Parathyroid adenoma (tissue), 2 donors: Measurements from ENCODE around the gene ITGB5.
A peak's percentile ranks its signal among the peaks of the same experiment; 100 is the strongest.

Experiments used
- H2AFZ ChIP-seq: fragments of 300-600 bp; sonication (generic); one replicate; pipeline ENCODE4 v1.7.0; 2017; ENCODE audit warnings: antibody characterized with exemption, mild to moderate bottlenecking
- H3K27ac ChIP-seq: fragments of 300-600 bp; sonication (generic); one replicate; pipeline ENCODE4 v1.7.0; 2017
- H3K27me3 ChIP-seq: fragments of 300-600 bp; sonication (generic); one replicate; pipeline ENCODE4 v1.7.0; 2017; ENCODE audit warnings: low read length; ENCODE audit not compliant: control insufficient read depth, insufficient read depth
- H3K36me3 ChIP-seq: fragments of 300-600 bp; sonication (generic); one replicate; pipeline ENCODE4 v1.7.0; 2017; ENCODE audit warnings: low read length; ENCODE audit not compliant: control insufficient read depth, insufficient read depth
- H3K4me1 ChIP-seq: fragments of 300-600 bp; sonication (generic); one replicate; pipeline ENCODE4 v1.7.0; 2017; ENCODE audit warnings: control low read depth
- H3K4me2 ChIP-seq: fragments of 300-600 bp; sonication (generic); one replicate; pipeline ENCODE4 v1.7.0; 2017; ENCODE audit warnings: low read length
- H3K4me3 ChIP-seq: fragments of 300-600 bp; sonication (generic); one replicate; pipeline ENCODE4 v1.7.0; 2017; ENCODE audit warnings: low read depth, low read length
- H3K79me2 ChIP-seq: fragments of 300-600 bp; sonication (generic); one replicate; pipeline ENCODE4 v1.7.0; 2017; ENCODE audit warnings: control low read depth
- H3K9ac ChIP-seq: fragments of 300-600 bp; sonication (generic); one replicate; pipeline ENCODE4 v1.7.0; 2017; ENCODE audit warnings: mild to moderate bottlenecking
- H3K9me3 ChIP-seq: fragments of 300-600 bp; sonication (generic); one replicate; pipeline ENCODE4 v1.7.0; 2017; ENCODE audit warnings: low read length; ENCODE audit not compliant: control insufficient read depth
- CTCF ChIP-seq: fragments of 300-600 bp; sonication (generic); IDR thresholded peaks from one replicate; pipeline ENCODE4 v1.7.0; 2017; ENCODE audit warnings: antibody characterized with exemption, mild to moderate bottlenecking
- donor health status: primary hyperparathyroidism.

ITGB5 gene

GRCh38 chr3:124773351-124774326, 113.5 kb downstream of the ITGB5 start:
- no peaks in the 10 kb centered on the region for H3K79me2 ChIP-seq
- no peak overlapping the region for H3K4me3 ChIP-seq
- peak overlapping the region; percentile 91 for H3K27ac ChIP-seq
- no peak overlapping the region for H3K9ac ChIP-seq
- no peak overlapping the region for H3K4me2 ChIP-seq
- H3K27me3 ChIP-seq, result no peaks in the 10 kb centered on the region
- no peak overlapping the region for H2AFZ ChIP-seq
- peaks cover 66% of the 10 kb centered on the region for H3K4me1 ChIP-seq
- no peaks in the 10 kb centered on the region for H3K36me3 ChIP-seq
- TF ChIP-seq CTCF, result no peak
- no peaks in the 10 kb centered on the region for H3K9me3 ChIP-seq

GRCh38 chr3:124772081-124772831, 114.9 kb downstream of the ITGB5 start:
- H3K9me3 ChIP-seq, result no peaks in the 10 kb centered on the region
- H3K4me2 ChIP-seq, result peak overlapping the region; percentile 25
- no peaks in the 10 kb centered on the region for H3K79me2 ChIP-seq
- no peak for TF ChIP-seq CTCF
- H3K4me1 ChIP-seq, result peaks cover 66% of the 10 kb centered on the region
- H2AFZ ChIP-seq, result peak overlapping the region; percentile 35
- peak overlapping the region; percentile 9 for H3K4me3 ChIP-seq
- H3K36me3 ChIP-seq, result no peaks in the 10 kb centered on the region
- H3K27ac ChIP-seq, result peak overlapping the region; percentile 91
- no peaks in the 10 kb centered on the region for H3K27me3 ChIP-seq
- no peak overlapping the region for H3K9ac ChIP-seq

- Histone ChIP-seq H3K9ac (no peak overlapping the region), H3K9me3 (no peaks in the 10 kb centered on the region), H2AFZ (no peak overlapping the region), H3K4me1 (peaks cover 56% of the 10 kb centered on the region), H3K36me3 (no peaks in the 10 kb centered on the region), H3K27me3 (no peaks in the 10 kb centered on the region), H3K27ac (peak overlapping the region; percentile 91), H3K79me2 (no peaks in the 10 kb centered on the region), H3K4me3 (no peak overlapping the region), H3K4me2 (no peak overlapping the region)
- no peak for TF ChIP-seq CTCF
Observed at GRCh38 chr3:124771083-124771445, 116.1 kb downstream of the ITGB5 start.

- Histone ChIP-seq H3K27me3 (no peaks in the 10 kb centered on the region), H3K27ac (peak overlapping the region; percentile 91), H3K9me3 (no peaks in the 10 kb centered on the region), H3K9ac (no peak overlapping the region), H3K79me2 (no peaks in the 10 kb centered on the region), H3K36me3 (no peaks in the 10 kb centered on the region), H3K4me1 (peaks cover 50% of the 10 kb centered on the region), H2AFZ (peak overlapping the region; percentile 17), H3K4me2 (no peak overlapping the region), H3K4me3 (no peak overlapping the region)
- TF ChIP-seq CTCF, result no peak
Observed at GRCh38 chr3:124770336-124771082, 116.7 kb downstream of the ITGB5 start.
